Right lobe of liver (tissue), 6 donors: Measurements from ENCODE around the gene SEMA3A. TPM values are rescaled to one million over a fixed set of nuclear protein-coding genes. Genes with fewer than 3 reads are reported as not detected.

Source experiments
- ATAC-seq, 4 donors: fragments of 200-7000 bp; cut with Tn5 transposase; one replicate each; pipeline ENCODE4 v1.9.1; 2020; ENCODE audit warnings: mild to moderate bottlenecking in 4 of 4, moderate library complexity in 4 of 4
- DNase-seq, 3 donors: peaks; one replicate each; pipeline ENCODE4 v3.0.0-alpha.2; 2020
- H3K27ac ChIP-seq, 3 donors: fragments of 200-600 bp; one replicate each; pipeline ENCODE4 v1.8.0; 2022
- H3K27me3 ChIP-seq, 2 donors: fragments of 200-600 bp; one replicate each; pipeline ENCODE4 v1.8.0; 2022
- H3K36me3 ChIP-seq, 4 donors: fragments of 200-600 bp; sonication (generic) in 1 of 4; one replicate each; pipeline versions ENCODE4 v1.5.1 to v1.8.0; 2017 to 2022; ENCODE audit warnings: control low read depth in 1 of 4
- H3K4me1 ChIP-seq, 4 donors: fragments of 200-600 bp; sonication (generic) in 1 of 4; one replicate each; pipeline versions ENCODE4 v1.5.1 to v1.8.0; 2017 to 2022; ENCODE audit warnings: control low read depth in 1 of 4
- H3K4me3 ChIP-seq, 3 donors: fragments of 200-600 bp; one replicate each; pipeline ENCODE4 v1.8.0; 2022
- H3K9me3 ChIP-seq, 4 donors: fragments of 200-600 bp; sonication (generic) in 1 of 4; one replicate each; pipeline versions ENCODE4 v1.5.1 to v1.8.0; 2017 to 2022; ENCODE audit warnings: control low read depth in 1 of 4
- POLR2A ChIP-seq: fragments of 450-650 bp; IDR thresholded peaks from one replicate; pipeline ENCODE4 v1.6.1; 2017; ENCODE audit warnings: antibody characterized with exemption, mild to moderate bottlenecking
- WGBS: methylation state at CpG from one replicate; pipeline ENCODE4 v1.1.6; 2018; ENCODE audit warnings: low coverage, low lambda C conversion rate; ENCODE audit not compliant: insufficient coverage; ENCODE audit errors: missing lambda C conversion rate; 5-methylcytosine and 5-hydroxymethylcytosine counted together
- intact Hi-C, 2 donors: fragments of 100-400 bp; cut with DNase I; formaldehyde crosslinking; loops; one replicate each; pipeline versions ENCODE4 v1.11.2 to v1.14.1; 2022
- total RNA-seq, 6 experiments: library from RNA; depleted of rRNA in 2 of 6; stranded (reverse); fragments of >200 nt in 2 of 6; fragmentation: NEBNext Ultra II Directional in 3 of 6; extraction: Animal tissue kit (Norgen Biotek cat#: 25700) in 3 of 6; gene quantifications; one replicate each; pipeline versions ENCODE4 v1.1.0 to v1.2.4, GENCODE V29; 2016 to 2023
- TF ChIP-seq, protein P1 (sequence below), 4 donors: fragments of 200-600 bp in 3 of 4; fragments of 450-650 bp in 1 of 4; IDR thresholded peaks; one replicate each; pipeline versions ENCODE4 v1.5.1 to v1.8.0; 2016 to 2022; ENCODE audit warnings: antibody characterized with exemption in 4 of 4, mild to moderate bottlenecking in 2 of 4
- donor health status: DM: no; HTN: yes; CAD: no.
- donor health status: DM: no; HTN: no; CAD: no.
- donor health status: DM: no; HTN: no; CAD: no.
- donor health status: DM: no; HTN: yes; CAD: no.
- donor health status: DM: no; HTN: yes; CAD: no.

SEMA3A gene
- total RNA-seq, 6 experiments from 2014 or later: 0.12 to 0.57 (median 0.29) TPM; not detected in 1

DNA sequence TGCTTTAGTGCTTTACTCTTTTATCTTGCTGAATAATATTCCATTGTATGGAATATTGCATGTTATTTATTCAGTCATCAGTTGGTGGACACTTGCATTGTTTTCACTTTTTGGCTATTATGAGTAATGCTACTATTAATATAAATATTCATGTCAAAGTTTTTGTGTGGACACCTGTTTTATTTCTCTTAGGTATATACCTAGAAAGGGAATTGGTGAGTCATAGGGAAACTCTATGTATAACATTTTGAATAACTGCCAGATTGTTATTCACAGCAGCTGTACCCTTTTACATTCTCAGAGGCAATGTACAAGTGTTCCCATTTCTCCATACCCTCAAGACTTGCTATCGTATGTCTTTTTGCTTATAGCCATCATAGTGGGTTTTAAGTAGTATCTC lies 268.7 kb downstream of the SEMA3A start:
- H3K36me3 ChIP-seq: no peaks in the 10 kb centered on the region
- no peaks in the 10 kb centered on the region for H3K9me3 ChIP-seq
- no peaks in the 10 kb centered on the region for H3K4me1 ChIP-seq
- ATAC-seq (no peak), DNase-seq (no peak)
- 0% methylated on average over 1 of the region's 1 CpG for WGBS
- no peak for TF ChIP-seq POLR2A
- TF ChIP-seq, protein P1, sequence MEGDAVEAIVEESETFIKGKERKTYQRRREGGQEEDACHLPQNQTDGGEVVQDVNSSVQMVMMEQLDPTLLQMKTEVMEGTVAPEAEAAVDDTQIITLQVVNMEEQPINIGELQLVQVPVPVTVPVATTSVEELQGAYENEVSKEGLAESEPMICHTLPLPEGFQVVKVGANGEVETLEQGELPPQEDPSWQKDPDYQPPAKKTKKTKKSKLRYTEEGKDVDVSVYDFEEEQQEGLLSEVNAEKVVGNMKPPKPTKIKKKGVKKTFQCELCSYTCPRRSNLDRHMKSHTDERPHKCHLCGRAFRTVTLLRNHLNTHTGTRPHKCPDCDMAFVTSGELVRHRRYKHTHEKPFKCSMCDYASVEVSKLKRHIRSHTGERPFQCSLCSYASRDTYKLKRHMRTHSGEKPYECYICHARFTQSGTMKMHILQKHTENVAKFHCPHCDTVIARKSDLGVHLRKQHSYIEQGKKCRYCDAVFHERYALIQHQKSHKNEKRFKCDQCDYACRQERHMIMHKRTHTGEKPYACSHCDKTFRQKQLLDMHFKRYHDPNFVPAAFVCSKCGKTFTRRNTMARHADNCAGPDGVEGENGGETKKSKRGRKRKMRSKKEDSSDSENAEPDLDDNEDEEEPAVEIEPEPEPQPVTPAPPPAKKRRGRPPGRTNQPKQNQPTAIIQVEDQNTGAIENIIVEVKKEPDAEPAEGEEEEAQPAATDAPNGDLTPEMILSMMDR (IDR thresholded peaks at IDR 0.05): no peak
- H3K4me3 ChIP-seq: no peak overlapping the region
- intact Hi-C loops: no loop called here
- H3K27me3 ChIP-seq: no peaks in the 10 kb centered on the region
- H3K27ac ChIP-seq: no peak overlapping the region

DNA sequence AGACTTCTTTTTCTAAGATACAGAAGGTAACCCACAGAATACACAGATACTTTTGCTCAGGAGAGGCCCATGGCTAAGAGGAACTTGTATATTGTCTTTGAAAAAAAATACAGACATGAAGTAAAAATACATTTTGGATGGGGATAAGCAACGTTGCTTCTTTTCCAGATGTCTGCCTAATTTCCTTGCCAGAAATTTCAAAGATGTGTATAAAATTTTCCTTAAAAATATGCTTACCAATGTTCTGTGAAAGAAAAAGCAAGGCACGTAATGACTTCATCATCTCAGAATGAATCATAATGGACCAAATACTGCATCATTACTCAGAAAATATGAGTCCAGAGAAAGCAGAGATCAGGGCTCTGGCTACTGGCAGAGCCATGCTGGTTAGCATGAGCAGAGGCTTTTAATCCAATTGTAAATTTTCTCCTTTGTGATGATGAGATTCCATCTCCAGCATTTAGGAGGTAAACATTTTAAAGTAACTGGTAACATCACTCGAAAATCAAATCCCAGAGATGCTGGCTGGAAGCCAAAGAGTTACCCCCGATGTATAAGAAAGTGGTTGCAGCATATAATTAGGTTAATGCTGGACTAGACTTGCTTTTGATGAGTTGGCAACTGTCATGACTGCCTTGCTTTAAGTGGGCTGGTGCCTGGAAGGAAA lies 272.5 kb downstream of the SEMA3A start:
- Histone ChIP-seq H3K4me3 (no peak overlapping the region), H3K4me1 (no peaks in the 10 kb centered on the region), H3K9me3 (no peaks in the 10 kb centered on the region), H3K36me3 (no peaks in the 10 kb centered on the region), H3K27ac (no peak overlapping the region), H3K27me3 (no peaks in the 10 kb centered on the region)
- DNase-seq: no peak
- WGBS: 33% methylated on average over 4 of the region's 4 CpGs
- intact Hi-C loops: no loop called here
- no peak for ATAC-seq
- no peak for TF ChIP-seq POLR2A

DNA sequence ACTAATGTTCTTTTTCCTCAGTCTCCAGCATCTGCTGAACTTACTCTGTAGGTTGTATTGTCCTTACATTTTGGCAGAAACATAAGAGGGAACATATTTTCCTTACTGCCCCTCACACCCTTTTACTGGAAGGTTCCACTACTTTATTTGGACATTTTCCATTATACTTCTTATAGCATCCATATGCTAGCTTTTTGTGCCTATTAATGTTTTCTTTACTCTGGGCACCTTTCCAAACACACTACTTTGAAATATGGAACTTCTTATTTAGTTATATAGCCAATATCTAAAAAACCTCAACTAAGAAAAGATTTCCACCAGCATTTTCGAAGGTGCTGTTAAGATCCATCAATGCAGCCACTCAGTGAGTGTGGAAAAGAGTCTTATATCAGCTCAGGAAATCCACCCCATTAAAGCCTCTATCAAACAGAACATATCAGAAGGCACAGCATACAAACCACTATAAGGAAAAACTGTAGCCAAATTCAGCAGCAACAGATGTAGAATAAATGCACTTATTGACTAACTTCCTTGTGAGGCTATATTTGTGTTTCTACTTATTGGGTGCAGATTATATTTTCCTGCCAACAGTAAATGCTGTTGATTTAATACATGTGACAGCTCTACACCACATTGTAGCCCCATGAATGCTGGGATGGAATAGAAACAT lies 273.2 kb downstream of the SEMA3A start:
- no peaks in the 10 kb centered on the region for H3K9me3 ChIP-seq
- H3K36me3 ChIP-seq: no peaks in the 10 kb centered on the region
- DNase-seq (no peak), ATAC-seq (no peak)
- intact Hi-C loops: no loop called here
- WGBS: 29% methylated on average over 1 of the region's 1 CpG
- H3K27me3 ChIP-seq: no peaks in the 10 kb centered on the region
- H3K27ac ChIP-seq: no peak overlapping the region
- TF ChIP-seq, protein P1 (IDR thresholded peaks at IDR 0.05): no peak
- TF ChIP-seq POLR2A: no peak
- H3K4me3 ChIP-seq: no peak overlapping the region
- no peaks in the 10 kb centered on the region for H3K4me1 ChIP-seq

DNA sequence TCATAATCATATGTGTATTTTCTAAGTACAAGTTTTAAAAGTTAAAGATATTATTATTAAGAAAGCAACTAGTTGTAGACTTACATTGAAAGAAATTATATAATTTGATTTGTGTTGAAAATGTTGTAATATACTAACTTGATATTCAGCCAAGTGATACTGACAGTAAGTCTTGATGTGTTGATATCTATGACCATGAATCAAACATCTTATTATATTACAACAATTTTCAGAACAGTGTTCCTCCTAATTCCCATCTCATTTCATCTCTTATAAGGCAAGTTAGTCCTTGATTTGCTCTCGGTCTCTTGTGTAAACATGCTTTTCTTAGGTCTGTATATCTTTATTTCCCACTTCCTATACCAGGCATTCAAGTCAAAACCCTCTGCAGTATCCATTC lies 276.4 kb downstream of the SEMA3A start:
- TF ChIP-seq, protein P1 (IDR thresholded peaks at IDR 0.05): no peak
- TF ChIP-seq POLR2A: no peak
- WGBS: 44% methylated on average over 1 of the region's 1 CpG
- H3K27me3 ChIP-seq: no peaks in the 10 kb centered on the region
- intact Hi-C loops: no loop called here
- H3K4me3 ChIP-seq: no peak overlapping the region
- DNase-seq (no peak), ATAC-seq (no peak)
- no peak overlapping the region for H3K27ac ChIP-seq
- H3K9me3 ChIP-seq: no peaks in the 10 kb centered on the region
- H3K4me1 ChIP-seq: no peaks in the 10 kb centered on the region
- no peaks in the 10 kb centered on the region for H3K36me3 ChIP-seq

DNA sequence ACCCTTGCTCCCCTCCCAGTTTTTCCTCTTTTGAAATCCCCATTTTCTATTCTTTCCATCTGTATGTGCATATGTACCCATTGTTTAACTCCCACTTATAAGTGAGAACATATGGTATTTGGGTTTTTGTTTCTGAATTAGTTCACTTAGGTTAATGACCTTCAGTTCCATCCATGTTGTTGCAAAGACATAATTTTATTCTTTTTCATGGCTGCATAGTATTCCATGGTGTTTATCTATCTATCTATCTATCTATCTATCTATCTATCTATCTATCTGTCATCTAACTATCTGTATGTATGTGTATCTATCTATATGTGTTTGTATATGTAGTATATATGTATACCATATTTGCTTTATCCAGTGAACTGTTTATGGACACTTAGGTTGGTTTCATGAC lies 281.4 kb downstream of the SEMA3A start:
- Histone ChIP-seq H3K36me3 (no peaks in the 10 kb centered on the region), H3K4me1 (no peaks in the 10 kb centered on the region), H3K27ac (no peak overlapping the region), H3K9me3 (no peaks in the 10 kb centered on the region), H3K27me3 (no peaks in the 10 kb centered on the region), H3K4me3 (no peak overlapping the region)
- ATAC-seq (no peak), DNase-seq (no peak)
- no peak for TF ChIP-seq POLR2A
- TF ChIP-seq, protein P1 (IDR thresholded peaks at IDR 0.05): no peak
- intact Hi-C loops: no loop called here
